HG03097 (cell line): ENCODE data around the gene OR6K2.
"Not testable (repeated sequence)": the region's sequence is repeated elsewhere in the genome, so short reads cannot be mapped to it uniquely, and the experiment has no call there.

Experiments used
- ATAC-seq: cut with Tn5 transposase; IDR thresholded peaks from one replicate; pipeline ENCODE4 v1.9.1; 2021; ENCODE audit not compliant: unreplicated experiment, low FRiP score

OR6K2 gene, protein sequence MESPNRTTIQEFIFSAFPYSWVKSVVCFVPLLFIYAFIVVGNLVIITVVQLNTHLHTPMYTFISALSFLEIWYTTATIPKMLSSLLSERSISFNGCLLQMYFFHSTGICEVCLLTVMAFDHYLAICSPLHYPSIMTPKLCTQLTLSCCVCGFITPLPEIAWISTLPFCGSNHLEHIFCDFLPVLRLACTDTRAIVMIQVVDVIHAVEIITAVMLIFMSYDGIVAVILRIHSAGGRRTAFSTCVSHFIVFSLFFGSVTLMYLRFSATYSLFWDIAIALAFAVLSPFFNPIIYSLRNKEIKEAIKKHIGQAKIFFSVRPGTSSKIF

GRCh38 chr1:158700552-158700951 lies at the start of gene OR6K2:
OR6K2 (minus strand) TSS chr1:158700652; CDS start chr1:158700652, 0 bp downstream.
- no peak for ATAC-seq

GRCh38 chr1:158735848-158736247 lies 35.4 kb upstream of the OR6K2 start:
- ATAC-seq, result no peak

- ATAC-seq, result no peak
Observed at GRCh38 chr1:158732524-158732923, 32.1 kb upstream of the OR6K2 start.

DNA sequence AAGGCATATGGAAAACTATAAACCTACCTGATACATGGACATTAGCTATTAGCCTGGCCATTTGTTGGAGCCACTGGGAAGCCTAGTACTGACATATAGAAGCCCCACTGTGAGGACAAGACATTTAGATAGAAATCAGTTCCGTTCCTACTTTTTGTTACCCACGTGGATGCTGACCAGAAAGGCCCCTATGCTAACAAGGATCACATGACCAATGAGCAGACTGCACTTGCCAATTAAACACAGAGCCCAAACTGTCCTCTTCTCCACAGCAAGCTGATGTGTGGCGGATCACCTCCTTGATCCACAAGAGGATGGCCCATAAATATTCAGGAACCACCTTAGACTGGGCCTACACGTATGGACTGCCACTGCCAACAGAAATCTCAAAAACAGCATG lies 31.3 kb upstream of the OR6K2 start:
- no peak for ATAC-seq

DNA sequence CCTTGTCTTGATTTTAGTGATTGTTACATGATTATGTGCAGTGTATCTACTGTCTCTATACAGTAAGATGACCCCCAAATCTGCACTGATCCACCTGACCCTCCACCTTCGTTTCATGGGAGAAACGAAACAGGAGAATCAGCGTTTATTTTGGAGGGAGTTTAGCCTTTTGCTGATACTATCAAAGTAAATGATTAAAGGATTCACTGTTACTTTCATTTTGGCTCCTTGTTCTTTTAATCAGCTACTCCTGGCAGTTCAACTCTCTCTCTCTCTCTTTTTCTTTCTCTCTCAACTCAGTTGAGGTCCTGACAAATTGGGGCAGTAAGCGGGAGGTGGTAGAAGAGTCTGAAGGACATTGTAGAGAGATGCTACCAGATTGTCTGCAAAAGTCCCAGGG lies 30.0 kb upstream of the OR6K2 start:
- ATAC-seq, result no peak

DNA sequence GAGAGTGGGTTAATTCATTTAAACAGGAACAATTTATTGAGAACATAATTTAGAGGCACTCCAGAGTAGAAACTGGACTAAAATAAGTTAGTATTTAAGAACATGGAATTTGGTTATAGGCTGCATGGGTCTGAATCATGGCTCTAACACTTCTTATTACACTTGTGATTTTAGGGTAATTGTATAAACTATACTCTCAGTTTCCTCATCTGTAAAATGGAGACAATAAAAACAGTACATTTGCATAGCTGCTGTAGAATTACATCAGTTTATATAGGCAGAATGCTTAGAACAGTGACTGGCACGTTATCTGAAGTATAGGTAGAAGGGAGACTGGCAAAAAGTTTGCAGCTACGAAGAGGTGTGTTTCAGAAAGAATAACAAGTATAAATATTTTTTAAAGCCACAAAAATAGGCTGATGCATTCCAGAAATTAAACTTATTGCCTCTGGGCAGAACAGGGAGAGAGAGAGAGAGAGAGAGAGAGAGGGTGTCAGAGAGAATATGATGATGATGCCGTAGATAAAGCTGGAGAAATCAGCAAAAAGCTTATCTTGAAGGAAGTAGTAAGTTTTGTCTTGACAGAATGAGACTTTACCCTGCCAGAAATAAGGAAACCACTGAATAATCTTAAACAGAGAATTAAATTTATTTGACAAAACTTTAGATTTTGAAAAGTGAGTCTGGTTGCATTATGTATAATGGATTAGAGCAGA lies 28.2 kb upstream of the OR6K2 start:
- no peak for ATAC-seq

GRCh38 chr1:158724442-158724841 lies 24.0 kb upstream of the OR6K2 start:
- ATAC-seq, result no peak

- ATAC-seq, result no peak
Observed at GRCh38 chr1:158720620-158721019, 20.2 kb upstream of the OR6K2 start, which contains the start of gene OR6K3. OR6K3 (minus strand) TSS chr1:158720720; CDS start chr1:158718115, 2,605 bp downstream.

DNA sequence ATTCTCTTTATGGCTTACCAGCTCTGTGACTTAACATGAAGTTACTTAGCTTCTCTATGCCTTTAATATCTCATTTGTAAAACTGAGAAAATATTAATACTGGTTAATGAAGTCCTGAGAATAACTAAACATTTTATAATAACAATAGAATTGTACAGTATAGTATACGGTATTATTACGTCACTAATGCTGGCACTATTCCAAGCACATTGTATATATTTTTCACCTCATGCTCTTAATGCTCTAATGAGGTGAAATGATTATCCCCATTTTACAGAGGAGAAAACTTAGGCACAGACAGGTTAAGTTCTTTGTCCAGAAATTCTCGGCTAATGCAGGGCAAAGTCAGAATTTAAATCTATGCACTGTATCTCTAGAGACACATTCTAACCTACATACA lies 19.2 kb upstream of the OR6K2 start:
- no peak for ATAC-seq

DNA sequence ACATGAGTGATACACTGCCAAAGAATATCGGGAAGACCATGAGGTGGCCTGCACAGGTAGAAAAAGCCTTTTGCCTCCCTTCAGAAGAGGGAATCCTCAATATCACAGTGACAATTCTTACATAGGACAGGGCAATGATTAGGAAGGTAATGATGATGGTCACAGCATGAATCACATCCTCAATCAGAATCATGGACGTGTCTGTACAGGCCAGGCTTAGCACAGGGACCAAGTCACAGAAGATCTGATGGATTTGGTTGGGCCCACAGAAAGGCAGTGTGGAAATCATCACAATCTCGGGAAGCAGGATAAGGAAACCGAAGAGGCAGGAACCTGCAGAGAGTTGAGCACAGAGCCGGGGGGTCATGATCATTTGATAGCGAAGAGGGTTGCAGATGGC lies 16.9 kb upstream of the OR6K2 start:
- no peak for ATAC-seq

DNA sequence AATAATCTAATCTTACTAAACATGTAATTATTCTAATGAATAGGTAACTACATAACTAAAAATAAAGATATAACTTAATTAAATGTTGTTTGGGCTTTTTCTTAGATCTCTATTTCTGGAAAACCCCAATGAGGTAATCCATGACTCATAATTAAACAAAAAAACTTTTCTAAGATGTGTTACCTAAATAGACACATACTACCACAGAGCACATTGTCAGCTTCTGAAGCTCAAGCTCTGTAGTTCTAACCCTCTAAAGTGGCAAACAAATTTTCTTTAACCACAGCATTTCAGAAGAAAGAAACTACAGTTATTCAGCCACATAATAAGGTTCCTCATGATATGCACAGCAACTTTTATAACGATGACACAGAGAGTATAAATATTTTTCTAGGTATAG lies 15.9 kb upstream of the OR6K2 start:
- ATAC-seq, result no peak

GRCh38 chr1:158714754-158715153 lies 14.3 kb upstream of the OR6K2 start:
- ATAC-seq, result no peak

GRCh38 chr1:158711098-158711497 lies 10.6 kb upstream of the OR6K2 start:
- no peak for ATAC-seq

GRCh38 chr1:158706096-158706495 lies 5.6 kb upstream of the OR6K2 start:
- no peak for ATAC-seq

GRCh38 chr1:158694596-158694995 lies 5.9 kb downstream of the OR6K2 start:
- ATAC-seq, result no peak

DNA sequence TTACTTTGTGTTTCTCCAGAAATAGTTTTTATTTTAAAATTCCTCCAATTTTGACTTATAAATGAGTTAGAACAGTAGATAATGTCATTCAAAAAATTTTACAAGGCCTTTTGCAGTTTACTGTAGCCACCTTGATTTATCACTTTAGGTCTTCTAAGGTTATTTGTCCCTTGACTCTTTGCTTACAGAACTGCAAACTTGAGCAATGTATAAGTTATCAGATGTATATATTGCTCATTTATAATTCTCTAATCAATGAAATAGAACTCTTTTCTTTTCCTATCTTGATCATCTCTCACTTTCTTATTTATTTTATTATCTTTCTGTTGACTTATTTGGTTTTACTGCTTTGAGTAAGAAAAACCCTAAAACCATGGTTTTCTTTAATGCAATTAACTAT lies 8.1 kb downstream of the OR6K2 start:
- no peak for ATAC-seq

DNA sequence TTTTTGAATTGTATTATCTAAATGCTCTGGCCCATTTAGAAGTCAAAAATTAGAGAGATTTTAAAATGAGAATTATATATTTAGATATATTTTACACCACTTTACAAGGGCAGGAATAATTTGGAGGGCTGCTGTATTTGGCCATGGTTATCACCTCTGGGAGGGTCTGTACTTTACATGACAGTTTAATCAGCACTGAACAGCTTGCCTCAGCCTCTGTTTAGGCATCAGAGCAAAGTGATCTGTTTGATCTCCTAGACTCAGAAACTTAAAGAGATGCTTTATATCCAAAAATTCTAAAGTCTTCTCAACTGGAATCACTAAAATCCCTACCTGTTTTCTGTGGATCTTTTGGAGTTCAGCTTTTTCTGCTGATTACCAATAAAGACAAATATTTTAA lies 8.5 kb downstream of the OR6K2 start:
- no peak for ATAC-seq

DNA sequence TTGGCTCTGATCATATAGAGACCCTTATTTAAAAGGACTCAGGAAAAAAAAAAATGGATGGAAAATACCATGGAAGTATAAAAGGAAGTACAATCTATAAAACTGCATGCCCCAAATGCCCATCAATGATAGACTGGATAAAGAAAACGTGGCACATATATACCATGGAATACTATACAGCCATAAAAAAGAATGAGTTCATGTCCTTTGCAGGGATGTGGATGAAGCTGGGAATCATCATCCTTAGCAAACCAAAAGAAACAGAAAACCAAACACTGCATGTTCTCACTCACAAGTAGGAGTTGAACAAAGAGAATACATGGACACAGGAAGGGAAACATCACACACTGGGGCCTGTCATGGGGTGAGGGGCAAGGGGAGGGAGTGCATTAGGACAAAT lies 9.3 kb downstream of the OR6K2 start:
- not testable (repeated sequence) for ATAC-seq

DNA sequence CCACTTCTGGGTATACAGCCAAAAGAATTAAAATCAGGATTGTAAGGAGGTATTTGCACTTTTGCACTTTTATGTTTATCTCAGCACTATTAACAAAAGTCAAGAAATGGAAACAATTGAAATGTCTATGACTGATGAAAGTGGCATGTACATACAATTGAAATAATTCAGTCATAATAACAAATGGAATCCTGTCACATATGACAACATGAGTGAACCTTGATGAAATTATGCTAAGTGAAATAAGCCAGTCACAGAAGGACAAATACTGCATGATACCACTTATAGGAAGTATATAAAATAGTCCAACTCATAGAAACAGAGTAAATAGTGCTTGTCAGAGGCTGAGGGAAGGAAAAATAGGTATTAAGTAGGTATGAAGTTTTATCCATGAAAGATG lies 10.6 kb downstream of the OR6K2 start:
- ATAC-seq, result no peak

DNA sequence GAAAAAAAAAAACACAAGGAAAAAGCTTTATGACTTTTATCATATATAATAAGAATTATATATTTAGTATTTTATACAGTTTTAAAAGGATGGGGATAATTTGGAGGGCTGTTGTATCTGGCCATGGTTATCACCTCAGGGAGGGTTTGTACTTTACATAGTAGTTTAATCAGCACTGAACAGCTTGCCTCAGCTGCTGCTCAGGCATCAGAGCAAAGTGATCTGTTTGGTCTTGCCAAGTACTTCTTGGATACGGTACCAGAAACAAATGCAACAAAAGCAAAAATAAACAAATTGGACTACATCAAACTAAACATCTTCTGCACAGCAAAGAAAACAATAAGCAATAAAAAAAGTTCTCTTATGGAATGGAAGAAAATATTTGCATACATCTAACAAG lies 11.3 kb downstream of the OR6K2 start:
- no peak for ATAC-seq

- ATAC-seq, result not testable (repeated sequence)
Observed at GRCh38 chr1:158688343-158688742, 12.1 kb downstream of the OR6K2 start.

DNA sequence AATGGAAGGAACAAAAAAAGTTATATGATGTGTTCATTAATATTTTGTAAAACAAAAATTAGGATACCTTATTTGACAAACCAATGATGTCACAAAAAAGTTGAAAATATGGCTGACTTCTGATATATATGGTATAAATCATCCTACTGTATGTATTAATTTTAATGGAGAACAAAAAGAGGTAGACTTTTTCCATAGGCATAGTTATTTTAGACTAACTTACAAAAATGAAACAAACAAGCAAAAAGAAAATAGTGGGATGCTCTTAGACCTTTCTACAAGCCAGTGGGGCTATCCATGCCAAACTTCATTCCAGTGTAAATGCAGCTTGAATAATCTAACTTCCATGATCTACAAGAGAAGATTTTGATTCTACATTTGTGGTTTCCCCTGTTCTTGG lies 13.4 kb downstream of the OR6K2 start:
- ATAC-seq, result no peak
